ENCODE results near the gene HMSD.

HMSD gene

DNA sequence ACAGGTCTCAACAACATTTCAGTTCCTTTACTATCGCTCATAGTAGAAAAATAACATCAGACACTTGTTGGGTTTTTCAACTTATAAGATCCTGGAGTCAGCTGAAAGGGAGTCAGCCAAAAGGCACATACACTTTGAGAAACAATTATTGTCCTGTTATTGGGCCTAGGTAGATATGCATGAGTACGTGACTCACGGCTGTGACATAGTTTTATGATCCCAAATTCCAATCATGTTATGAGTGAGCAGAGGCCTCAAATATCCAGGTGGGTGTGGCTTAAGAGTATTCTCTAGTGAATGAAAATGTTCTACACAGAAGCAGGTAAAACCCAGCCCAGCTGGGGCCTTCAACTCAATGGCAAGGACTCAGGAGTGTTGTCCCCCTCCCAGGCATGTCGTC lies 47.9 kb downstream of the HMSD start:
- DNase-seq = no peak

- no peak for DNase-seq
These were observed 48.5 kb downstream of the HMSD start for GRCh38 chr18:63997606-63998005.

DNA sequence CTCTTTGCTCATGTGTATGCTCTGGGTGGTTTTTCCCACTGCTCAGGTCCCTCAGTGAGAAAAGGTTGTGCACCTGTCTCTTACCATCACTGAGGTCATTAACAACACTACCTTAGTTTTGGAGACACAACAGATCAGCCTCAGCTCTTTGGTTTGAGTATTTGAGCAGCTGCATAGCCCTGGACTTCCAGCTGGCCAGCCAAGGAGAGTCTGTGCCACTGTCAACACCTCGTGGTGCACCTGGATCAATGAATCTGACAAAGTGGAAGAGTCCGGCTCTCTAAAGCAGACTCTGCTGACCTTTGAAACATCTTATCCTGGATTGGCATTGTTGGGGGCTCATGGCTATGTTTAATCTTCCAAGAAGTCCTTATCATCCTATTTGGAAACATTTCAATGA lies 50.8 kb downstream of the HMSD start:
- no peak for DNase-seq

GRCh38 chr18:64002581-64002980 lies 53.5 kb downstream of the HMSD start:
- no peak for DNase-seq

DNA sequence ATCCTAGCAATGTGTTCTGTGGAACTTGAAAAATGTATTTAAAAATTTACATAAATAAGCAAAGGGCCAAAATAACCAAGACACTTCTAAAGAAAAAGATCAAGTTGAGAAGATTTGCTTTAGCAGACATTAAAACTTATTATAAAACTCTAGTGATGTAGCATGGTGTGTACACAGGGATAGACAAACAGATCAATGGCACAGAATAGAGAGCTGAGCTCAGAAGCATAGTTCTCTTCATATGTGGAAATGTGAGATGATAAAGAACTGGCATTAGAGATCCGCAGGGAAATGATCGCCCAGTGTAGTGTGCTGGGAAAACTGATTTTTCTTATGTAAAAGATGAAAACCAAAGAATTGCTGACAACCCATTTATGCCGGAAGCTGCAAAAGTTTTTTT lies 60.2 kb downstream of the HMSD start:
- DNase-seq = no peak

Measured in activated CD4-positive, alpha-beta T cell treated with anti-CD3 and anti-CD28 coated beads for 1 hour (primary cell).